ENCODE measurements around the gene GPX7. TPM values are rescaled to one million over a fixed set of nuclear protein-coding genes. Genes with fewer than 3 reads are reported as not detected.

Gene GPX7
- total and polyA plus RNA-seq, 4 donors: 32.4 to 85.6 (median 43.2) TPM

GRCh38 chr1:52654063-52654462 is 51.9 kb downstream of the GPX7 start:
- no peak for DNase-seq (ENCODE audit: low read depth in 4 of 6, low spot score in 6 of 6)
- Histone ChIP-seq H3K27ac (ENCODE audit: low read depth, low read length) (no peak overlapping the region), H3K36me3 (ENCODE audit: control insufficient read depth, insufficient read depth, low read length) (no peaks in the 10 kb centered on the region), H3K4me3 (ENCODE audit: low read depth, low read length) (no peak overlapping the region), H3K27me3 (ENCODE audit: control insufficient read depth, insufficient read depth, low read length) (no peaks in the 10 kb centered on the region), H3K9me3 (ENCODE audit: control insufficient read depth, insufficient read depth, low read length) (no peaks in the 10 kb centered on the region), H3K4me1 (ENCODE audit: control insufficient read depth, insufficient read depth, low read length) (no peaks in the 10 kb centered on the region)

- no peaks in the 10 kb centered on the region for H3K36me3 ChIP-seq (ENCODE audit: control insufficient read depth, insufficient read depth, low read length)
- no peaks in the 10 kb centered on the region for H3K9me3 ChIP-seq (ENCODE audit: control insufficient read depth, insufficient read depth, low read length)
- no peak for DNase-seq (ENCODE audit: low read depth in 4 of 6, low spot score in 6 of 6)
- H3K4me1 ChIP-seq (ENCODE audit: control insufficient read depth, insufficient read depth, low read length): peaks cover 10% of the 10 kb centered on the region
- WGBS (ENCODE audit: insufficient coverage): 83% methylated on average over 2 of the region's 3 CpGs
- no peak overlapping the region for H3K4me3 ChIP-seq (ENCODE audit: low read depth, low read length)
- no peak overlapping the region for H3K27ac ChIP-seq (ENCODE audit: low read depth, low read length)
- no peaks in the 10 kb centered on the region for H3K27me3 ChIP-seq (ENCODE audit: control insufficient read depth, insufficient read depth, low read length)
These were observed 55.5 kb downstream of the GPX7 start for GRCh38 chr1:52657702-52658101.

Other genes starting within 250 kb of the GPX7 start
- gene CC2D1B, start 236.2 kb upstream of the GPX7 start, total RNA-seq: 10 to 100 TPM in 1 of 2 donors, 1 to 10 TPM in 1; 9.2 to 25.3 TPM
- gene CC2D1B, start 236.2 kb upstream of the GPX7 start, polyA plus RNA-seq (ENCODE audit: insufficient read length in 2 of 2): 10 to 100 TPM; 24.8 to 26.0 TPM
- 1 to 10 TPM; 2.5 to 3.2 TPM for gene ORC1, start 197.9 kb upstream of the GPX7 start, total RNA-seq
- 1 to 10 TPM; 2.5 to 2.7 TPM for gene ORC1, start 197.9 kb upstream of the GPX7 start, polyA plus RNA-seq (ENCODE audit: insufficient read length in 2 of 2)
- gene PRPF38A, start 197.8 kb upstream of the GPX7 start, total RNA-seq: 10 to 100 TPM; 20.3 to 31.8 TPM
- gene PRPF38A, start 197.8 kb upstream of the GPX7 start, polyA plus RNA-seq (ENCODE audit: insufficient read length in 2 of 2): 10 to 100 TPM; 62.0 to 67.8 TPM
- 10 to 100 TPM; 76.5 to 92.5 TPM for gene TUT4, start 49.3 kb upstream of the GPX7 start, total RNA-seq
- gene TUT4, start 49.3 kb upstream of the GPX7 start, polyA plus RNA-seq (ENCODE audit: insufficient read length in 2 of 2): 10 to 100 TPM; 59.8 to 99.8 TPM
- gene SHISAL2A, start 30.8 kb downstream of the GPX7 start, total RNA-seq: 1 to 10 TPM in 1 of 2 donors, under 1 TPM in 1; 0.30 to 1.1 TPM
- 1 to 10 TPM; 1.9 to 2.1 TPM for gene SHISAL2A, start 30.8 kb downstream of the GPX7 start, polyA plus RNA-seq (ENCODE audit: insufficient read length in 2 of 2)
- gene COA7, start 96.0 kb downstream of the GPX7 start, total RNA-seq: 10 to 100 TPM; 11.5 to 16.5 TPM
- gene COA7, start 96.0 kb downstream of the GPX7 start, polyA plus RNA-seq (ENCODE audit: insufficient read length in 2 of 2): 10 to 100 TPM; 26.0 to 30.0 TPM
- gene ZYG11B, start 124.1 kb downstream of the GPX7 start, total RNA-seq: 100 to 1,000 TPM in 1 of 2 donors, 10 to 100 TPM in 1; 45.0 to 115 TPM
- 10 to 100 TPM; 38.9 to 51.0 TPM for gene ZYG11B, start 124.1 kb downstream of the GPX7 start, polyA plus RNA-seq (ENCODE audit: insufficient read length in 2 of 2)
- under 1 TPM; 0.50 to 0.59 TPM for gene ZYG11A, start 240.4 kb downstream of the GPX7 start, total RNA-seq
- under 1 TPM; 0.06 to 0.27 TPM for gene ZYG11A, start 240.4 kb downstream of the GPX7 start, polyA plus RNA-seq (ENCODE audit: insufficient read length in 2 of 2)

Measured in spinal cord (tissue), 10 donors.